NCI-H524 (cell line): ENCODE measurements around the gene ZFR2.

Experiments used
- DNase-seq, 2 experiments: peaks; one replicate each; lab custom pipeline; 2025; lab: John Stamatoyannopoulos, UW

ZFR2 gene

DNA sequence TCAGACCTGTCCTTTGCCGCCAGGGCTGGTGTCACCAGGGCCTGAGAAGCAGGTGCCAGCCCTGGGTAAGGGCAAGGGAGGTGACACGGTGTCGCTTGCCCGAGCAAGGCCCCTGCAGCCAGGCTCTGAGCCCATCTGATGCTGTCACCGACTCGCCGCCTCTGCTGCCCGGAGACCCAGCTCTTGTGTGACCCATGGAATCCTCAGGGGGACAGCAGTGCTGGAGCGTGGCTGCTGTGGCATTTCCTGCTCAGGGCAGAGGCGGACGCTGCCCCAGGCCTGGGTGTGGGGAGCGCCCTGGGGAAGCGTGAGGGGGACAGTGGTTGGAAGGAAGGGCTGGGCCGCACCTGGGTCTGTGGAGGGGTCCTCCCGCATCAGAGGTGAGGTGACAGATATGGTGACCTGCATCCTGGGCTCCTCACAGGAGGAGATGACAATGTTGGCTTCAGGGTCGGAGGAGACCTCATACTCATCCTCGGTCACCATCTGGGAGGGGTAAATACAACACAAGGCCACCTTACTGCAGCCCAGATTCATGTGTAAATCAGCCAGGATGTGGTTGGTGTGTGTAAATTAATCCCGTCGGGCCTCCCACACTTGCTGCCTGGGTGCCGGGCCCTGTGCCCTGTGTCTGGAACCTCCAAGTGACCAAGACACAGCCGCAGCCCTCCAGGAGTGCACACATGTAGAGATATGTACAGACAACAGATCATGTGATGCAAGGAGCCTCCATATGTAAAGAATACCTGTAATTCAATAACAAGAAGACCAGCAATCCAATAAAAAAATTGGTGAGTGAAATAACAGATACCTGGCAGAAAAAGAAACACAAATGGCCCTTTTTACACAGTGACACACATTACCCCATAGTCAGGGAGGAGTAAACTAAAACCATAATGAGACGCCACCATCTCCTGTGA, 55.1 kb downstream of the ZFR2 start:
- no peak for DNase-seq

DNA sequence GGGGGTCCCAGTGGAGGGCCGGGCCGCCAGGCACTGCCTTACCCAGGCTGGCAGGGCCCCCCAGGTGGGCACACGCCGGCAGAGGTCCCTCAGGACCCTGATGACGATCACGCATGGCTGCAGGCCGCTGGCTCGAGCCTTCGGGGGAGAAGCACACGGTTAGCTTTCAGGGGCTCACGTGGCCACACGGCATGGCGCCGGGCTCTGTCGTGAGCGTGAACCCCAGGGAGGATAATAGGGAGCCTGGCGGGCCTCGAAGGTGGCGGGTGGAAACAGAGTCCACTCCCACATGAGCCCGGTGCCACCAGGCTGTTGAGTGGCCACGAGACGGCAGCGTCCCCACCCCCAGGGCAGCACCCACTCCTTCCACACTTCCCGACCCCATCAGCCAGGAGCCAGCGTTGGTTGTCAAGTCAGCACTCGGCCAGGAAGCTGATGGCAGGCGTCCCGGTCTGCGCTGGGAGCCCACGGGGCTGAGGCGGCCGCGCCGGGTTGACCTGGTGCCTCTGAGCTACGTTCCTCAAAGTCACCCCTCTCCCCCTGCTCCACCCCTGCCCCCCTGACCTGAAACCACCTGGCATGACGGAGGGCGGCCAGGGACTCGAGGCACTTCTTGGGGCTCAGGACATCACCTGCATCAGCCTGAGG, 58.0 kb downstream of the ZFR2 start:
- DNase-seq: no peak

DNA sequence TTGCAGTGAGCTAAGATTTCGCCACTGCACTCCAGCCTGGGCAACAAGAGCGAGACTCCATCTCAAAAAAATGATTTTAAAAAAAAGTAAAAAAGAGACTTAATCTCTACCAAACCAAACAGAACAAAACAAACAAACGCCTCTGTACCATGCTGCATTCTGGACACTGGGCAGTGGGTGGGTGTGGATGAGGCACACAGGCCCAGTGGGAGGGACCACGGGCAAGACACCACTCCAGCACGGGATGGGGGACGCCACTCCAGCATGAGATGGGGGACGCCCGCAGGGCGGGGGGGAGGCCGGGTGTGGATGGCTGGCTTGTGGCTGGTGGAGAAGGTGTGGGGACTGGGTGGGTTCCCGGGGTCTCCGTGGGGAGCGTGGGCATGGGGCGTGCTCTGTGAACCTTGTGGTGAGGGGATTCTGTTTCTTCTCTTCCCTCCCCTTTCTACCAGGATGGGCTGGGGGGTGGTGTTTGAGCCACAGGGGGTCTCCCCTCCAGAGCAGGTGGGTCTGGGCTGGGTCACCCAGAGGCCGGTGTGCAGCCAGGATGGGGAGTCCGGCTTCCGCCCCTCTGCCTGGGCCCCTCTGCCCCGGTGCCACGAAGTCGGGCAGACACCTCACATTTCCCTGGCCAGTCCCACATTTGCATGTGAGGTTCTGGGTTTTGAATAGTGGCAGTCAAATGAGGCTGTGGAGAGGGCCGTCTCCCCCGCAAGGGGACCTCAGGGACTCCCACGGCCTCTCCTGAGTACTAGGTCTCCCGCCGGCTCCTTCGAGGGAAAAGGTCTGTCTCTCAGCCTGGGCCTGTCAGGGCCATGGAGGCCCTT, 58.7 kb downstream of the ZFR2 start:
- DNase-seq: no peak

DNA sequence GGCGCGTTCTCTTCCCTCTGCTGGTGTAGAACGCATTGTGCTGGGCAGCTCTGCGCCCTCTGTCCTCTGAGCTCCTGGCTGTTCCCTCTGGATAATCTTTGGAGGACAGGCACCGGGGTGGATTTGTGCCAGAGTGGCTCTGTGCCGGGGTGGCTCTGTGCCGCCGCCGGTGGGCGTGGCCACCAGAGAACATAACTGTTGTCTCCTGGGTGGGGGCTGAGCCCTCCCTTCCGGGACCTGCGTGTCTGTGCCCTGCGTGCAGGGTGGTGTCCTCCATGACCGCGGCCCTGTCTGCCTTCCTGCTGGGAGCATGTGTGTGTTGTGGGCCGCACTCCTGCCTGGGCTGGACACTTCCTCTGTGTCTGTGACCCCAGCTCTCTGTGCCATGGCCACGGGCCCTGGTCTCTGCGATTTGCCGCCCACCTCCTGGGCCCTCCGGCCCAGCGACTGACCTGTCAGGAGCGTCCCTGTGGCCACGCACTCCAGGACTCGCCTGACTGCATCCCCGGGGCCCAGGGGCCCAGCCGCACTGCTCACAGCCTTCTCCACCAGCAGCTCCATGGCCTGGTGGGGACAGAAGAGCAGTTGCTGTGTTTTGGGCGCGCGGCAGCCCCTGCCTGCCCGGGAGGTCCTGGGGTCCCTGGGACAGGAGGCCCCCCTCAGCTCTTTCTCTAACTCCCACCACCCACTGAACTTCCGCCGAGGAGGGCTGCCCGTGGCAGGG, 60.3 kb downstream of the ZFR2 start:
- no peak for DNase-seq

DNA sequence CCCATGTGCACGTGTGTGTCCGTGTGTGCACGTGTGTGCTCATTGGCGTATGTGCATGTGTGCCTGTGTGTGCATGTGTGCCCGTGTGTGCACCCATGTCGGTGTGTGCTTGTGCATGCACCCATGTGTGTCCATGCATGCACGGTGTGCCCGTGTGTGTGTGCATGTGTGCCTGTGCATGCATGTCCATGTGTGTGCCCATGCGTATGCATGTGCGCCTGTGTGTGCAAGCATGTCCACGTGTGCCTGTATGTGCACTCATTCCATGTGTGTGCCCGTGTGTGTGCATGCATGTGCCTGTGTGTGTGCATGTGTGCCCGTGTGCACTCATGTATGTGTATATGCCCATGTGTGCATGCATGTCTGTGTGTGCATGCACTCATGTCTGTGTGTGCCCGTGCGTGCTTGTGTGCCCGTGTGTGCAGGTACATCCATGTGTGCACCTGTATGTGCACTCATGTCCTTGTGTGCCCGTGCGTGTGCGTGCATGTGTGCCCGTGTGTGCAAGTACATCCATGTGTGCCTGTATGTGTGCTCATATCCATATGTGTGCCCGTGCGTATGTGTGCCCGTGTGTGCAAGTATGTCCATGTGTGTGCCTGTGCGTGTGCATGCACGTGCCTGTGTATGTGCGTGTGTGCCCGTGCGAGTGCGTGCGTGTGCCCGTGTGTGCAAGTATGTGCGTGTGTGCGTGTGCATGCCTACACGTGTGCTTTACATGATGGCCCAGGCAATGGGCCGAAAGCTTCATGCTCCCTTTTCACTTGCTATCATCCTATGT, 61.1 kb downstream of the ZFR2 start:
- no peak for DNase-seq

DNA sequence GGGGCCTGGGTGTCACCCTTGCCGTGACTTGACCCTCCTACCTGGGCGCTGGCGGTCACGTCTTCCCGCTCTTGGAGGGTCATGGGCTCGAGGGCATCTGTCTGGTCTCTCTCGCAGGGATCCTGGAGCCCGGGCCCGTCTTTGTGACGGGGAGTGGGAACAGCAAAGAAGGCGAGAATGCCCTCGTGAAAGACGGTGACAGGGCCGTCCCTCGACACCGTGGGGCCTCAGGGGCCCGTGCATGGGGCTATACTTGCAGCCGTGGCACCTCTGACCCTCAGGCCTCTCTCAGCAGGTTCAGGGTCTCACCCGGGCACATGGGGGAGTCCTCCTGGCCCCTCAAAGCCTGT, 61.7 kb downstream of the ZFR2 start:
- no peak for DNase-seq

DNA sequence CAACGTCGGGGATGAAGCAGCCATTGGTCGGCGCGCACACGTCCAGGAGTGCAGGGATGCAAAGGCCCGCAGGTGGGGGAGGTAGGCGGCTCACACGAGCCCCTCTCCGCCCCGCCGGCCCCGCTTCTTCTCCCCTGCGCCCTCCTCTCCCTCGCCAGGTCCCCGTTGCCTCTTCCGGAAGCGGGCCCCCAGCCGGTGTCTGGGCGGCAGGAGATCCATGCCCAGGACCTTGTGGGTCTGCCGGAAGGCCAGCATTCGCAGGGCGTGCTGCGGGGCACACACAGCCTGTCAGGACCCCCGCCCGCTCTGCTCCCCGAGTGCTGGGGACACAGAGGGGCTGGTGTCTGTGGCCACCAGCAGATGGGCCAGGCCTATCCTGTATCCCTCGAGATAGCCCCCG, 63.0 kb downstream of the ZFR2 start:
- no peak for DNase-seq

DNA sequence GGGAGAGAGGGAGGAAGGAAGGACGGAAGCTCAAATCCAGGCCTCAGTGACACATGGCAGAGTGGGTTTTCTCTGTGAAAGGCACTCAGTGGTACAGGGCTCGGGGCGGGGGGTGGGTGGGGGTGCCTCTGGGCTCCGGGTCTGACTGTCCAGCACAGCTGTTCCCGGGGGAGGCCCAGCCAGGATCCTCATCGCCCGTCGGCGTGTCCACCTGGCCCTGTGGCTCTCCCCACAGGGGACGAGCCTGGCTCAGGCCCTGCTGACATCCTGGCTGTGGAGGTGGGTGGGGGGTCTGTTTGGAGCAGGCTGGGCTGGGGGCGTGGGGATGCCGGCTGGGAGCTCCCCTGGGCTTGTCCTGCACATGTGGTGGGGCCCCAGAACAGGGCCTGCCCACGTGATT, 64.4 kb downstream of the ZFR2 start:
- no peak for DNase-seq

DNA sequence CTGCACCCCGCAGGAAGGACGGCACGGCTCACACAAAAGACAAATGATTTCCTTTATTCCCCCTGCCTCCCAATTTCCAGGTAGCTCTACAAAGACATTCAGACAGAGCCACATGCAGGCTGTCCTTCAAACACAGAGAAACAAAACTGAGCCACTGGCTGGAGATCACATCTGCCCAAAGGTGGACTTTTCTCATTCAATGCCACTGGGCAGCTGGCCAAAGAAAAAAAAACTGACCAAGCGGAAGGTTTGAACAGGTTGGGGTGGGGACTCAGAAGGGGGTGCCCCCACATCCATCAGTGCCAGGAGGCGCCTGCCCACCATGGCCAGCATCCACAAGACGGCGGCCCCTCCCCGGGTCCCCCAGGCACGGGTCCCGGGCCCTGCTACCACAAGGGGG, 64.9 kb downstream of the ZFR2 start:
- no peak for DNase-seq

DNA sequence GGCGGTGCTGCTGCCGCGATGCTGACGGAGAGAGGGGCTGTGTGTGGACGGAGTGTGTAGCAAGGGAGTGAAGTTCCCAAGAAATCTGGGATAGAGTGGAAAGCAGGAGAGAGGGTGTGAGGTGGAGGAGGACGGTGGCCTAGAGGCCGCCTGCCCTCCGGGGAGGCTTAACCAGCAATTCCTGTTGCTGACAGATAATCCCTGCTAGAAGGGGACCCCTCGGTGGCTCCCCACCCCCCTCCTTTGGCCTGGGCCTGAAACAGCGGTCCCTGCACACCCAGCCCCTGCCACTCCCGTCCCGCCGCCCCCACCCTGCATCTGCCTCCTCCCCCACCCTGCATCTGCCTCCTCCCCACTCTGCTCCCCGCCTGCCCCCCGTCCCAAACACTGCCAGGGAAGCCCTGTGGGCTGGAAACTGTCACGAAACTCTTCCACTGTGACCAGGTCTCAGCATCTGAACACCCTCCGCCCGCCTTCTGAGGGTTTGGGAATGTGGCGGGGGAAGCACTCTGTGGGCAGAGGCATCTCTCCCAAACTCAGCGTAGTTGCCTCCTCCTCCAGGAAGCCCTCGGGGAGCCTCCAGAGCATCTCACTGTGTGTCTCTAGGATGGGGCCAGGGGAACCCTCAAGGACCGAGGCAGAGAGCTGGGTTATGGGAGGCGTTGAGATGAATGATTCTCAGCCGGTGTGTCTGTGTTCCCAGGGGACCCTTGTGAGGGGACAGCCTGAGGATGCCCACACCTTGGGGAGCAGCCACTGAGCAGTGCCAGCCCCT, 65.5 kb downstream of the ZFR2 start:
- DNase-seq: no peak

DNA sequence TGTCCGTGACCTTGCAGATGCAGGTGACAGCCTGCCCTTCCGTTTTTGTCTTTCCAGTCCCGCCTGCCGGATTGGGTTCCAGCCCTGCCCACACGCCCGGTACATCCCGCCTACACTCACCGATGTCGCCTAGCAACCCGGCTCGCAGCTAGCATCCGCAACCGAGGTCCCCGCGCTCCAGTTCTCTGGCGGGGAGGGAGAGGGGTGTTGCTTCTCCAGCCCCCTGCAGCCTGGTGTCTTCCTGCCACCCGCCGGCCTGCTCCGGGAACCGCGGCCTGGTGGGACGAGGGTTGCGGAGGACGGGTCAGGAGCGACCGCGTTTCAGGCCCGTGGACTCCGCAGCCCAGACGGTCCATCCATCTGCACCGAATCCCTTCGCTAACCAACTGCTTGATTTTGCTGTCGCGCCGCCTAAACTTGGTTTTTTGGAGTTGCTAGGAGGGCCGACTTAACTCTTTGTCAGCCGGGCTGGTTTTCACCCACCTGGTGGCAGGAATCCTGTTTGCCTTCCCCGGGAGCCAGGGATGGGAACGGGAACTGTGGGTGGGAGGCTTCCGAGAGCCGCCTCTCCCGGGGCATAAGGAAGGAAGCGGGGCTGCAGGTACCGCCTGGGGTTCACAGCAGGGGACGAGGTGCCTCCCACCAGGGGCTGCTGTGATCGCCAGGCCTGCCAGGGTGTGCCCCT, 67.3 kb downstream of the ZFR2 start:
- DNase-seq: peak; percentile 49 to 75

DNA sequence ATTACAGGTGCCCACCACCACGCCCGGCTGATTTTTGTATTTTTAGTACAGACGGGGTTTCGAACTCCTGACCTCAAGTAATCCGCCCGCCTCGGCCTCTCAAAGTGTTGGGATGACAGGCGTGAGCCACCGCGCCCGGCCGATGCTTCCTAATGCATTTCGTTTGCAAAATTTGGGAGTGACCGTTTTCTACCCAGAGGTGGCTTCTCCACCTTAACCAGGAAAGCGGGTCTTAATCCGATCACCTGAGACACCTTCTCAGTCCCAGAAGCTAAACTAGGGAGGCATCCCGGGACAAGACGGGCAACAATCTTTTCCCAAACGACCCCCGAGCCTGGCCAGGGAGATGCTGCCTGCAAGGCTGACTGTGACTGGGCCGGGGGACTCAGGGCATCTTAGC, 67.8 kb downstream of the ZFR2 start:
- DNase-seq: no peak

DNA sequence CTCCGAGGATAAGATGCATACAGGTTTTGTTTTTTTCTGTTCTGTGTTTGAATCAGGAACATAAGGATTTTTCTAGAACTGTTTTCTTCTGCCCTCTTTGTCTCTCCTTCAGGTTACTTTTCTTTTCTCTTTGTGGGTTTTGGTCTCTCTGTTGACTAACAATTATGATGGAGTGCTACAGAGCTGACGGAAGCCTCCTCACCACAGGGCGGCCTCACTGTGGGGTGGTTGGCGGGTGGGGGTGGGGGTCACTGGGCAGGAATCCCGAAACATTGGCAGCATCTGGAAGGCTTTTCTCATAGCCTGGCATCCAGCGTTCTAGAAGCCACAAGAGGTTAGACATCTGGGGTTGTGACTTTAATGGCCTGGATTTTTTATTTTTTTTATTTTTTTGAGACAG, 70.7 kb downstream of the ZFR2 start:
- DNase-seq: no peak

DNA sequence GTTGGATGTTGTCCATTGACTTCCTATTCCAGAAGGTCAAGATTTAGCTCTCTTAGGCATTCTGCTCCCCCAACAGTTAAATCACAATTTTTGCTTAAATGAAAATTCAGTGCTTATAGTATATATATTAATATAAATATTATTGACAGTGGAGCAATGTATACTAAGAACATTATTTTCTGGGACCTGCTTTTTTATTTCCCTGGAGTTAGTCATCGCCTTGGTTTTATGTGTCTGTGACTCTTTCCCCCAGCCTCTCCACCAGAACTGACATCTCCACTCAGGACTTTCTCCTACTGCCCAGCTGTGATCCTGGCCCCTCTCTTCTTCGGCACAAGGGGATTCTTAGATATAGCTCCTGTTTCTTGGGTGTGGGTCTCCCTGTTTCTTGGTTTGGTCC, 72.5 kb downstream of the ZFR2 start:
- no peak for DNase-seq

DNA sequence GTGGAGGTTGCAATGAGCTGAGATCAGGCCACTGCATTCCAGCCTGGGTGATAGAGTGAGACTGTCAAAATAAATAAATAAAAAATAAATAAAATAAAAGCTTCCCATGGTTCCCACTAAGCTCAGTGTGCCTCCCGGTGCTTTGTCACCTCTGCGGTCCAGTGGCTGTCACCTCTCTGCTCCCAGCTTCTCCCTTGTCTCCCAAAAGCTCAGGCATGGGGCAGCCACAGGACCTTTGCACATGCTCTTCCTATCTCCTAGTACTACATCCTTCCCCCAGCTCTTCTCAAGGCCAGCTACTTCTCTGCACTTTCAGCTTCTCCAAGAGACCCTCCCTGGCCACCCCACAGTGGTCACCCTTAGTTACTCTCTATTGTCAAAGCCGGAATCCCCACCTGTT, 75.0 kb downstream of the ZFR2 start:
- DNase-seq: no peak

DNA sequence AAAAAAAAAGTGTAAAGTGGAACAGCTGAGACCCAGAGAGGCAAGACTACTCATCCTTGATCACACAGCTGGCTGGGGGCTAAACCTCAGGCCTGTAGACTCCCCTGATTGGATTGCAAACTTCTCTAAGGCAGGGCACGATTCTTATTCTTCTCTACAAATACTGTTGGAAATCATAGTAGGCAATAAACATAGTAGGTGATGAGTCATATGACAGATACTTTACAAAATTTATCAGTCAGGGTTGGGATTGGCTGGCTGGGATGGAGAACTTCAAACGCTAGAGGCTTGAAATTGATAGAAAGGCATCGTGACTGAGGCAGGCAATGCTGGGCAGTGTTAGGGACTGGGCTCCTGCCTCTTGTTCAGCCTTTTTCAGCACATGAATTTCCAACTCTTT, 76.7 kb downstream of the ZFR2 start:
- DNase-seq: no peak

DNA sequence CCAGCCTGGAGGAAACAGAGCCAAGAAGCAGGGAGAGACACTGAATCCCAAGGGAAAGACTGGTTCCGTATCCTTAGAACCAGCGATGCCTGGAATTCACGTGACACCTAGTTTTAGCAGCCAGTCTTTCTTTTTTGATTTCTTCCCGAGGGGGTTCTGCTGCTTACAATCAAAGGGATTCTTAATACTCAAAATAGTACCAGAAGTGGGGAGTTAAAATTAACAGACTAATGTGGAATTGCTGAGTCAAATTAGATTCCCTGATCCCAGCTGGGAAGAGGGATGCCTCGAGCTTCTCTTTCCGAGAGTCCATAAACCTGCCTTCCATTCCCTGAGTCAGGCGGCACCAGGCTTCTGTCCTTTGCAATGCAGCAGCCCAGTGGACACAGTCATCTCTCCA, 77.9 kb downstream of the ZFR2 start:
- DNase-seq: no peak

DNA sequence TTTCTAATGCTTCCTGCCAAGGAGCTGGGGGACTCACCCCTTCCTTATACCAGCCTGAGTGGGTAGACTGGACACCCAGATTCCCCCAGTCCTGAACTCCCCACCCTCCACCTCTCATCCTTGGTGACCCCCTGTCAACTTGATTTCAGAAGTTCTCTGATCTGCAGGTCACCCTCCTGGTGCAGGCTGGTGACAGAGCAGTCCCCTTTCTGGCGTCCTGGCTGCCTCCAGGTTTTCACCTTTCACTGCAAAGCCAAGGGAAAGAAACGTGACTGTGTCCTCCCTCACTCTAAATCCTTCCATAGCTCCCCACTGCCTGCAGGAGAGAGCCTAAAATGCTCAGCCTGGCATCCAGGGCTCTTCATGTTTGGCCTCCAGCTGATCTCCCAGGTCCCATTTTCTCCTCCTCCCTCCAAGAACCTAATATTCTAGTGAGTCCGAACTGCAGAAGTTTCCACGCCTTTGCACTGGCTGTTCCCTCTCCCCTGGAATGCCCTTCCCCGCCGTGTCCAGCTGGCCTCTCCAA, 78.6 kb downstream of the ZFR2 start:
- no peak for DNase-seq

DNA sequence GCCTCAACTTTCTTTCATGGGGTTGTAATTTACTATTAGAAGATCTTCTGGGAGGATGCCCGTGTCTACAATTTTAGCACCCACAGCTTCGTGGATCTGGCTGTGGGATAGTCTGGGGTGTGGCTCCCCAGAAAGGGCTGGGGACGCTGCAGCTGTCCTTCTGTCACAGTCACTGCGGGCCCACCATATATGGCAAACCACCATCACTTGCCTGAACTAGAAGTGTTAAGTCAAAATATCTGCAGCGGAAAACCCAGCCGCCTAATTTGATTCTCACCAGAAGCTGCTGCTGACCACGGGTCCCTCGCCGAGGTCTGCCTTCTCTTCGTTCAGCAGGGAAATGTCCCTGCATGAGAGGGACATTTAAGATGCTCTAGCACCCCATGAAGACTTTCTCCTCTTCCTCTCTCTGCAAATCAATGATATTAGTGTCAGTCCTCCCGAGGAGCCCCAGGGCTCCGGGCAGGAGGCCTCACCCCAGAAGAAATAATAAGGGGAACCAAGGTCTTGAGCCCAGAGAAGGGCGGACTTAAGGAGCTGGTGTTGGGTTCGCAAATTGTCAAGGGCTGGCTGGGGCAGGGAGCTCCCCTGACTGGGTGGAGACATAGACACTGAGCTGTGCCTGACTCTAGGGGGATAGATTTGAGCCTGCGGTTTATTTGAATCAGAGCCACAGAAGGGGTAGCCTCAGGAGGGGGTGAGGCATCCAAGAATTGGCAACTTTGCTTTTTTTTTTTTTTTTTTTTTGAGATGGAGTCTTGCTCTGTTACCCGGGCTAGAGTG, 79.7 kb downstream of the ZFR2 start:
- no peak for DNase-seq
